GM18907 (cell line): Measurements from ENCODE around the gene HES5.

Experiments
- ATAC-seq: cut with Tn5 transposase; IDR thresholded peaks from one replicate; pipeline ENCODE4 v1.9.1; 2021; ENCODE audit warnings: mild to moderate bottlenecking, moderate library complexity; ENCODE audit not compliant: unreplicated experiment

Gene HES5

GRCh38 chr1:2517966-2518365, 12.1 kb downstream of the HES5 start:
- no peak for ATAC-seq

- ATAC-seq: no peak
Measured at GRCh38 chr1:2516946-2517345, 13.1 kb downstream of the HES5 start.

- ATAC-seq: no peak
Measured at GRCh38 chr1:2516124-2516523, 13.9 kb downstream of the HES5 start.

- ATAC-seq: no peak
Measured at GRCh38 chr1:2515763-2516080, 14.3 kb downstream of the HES5 start.

GRCh38 chr1:2514863-2515762, 14.9 kb downstream of the HES5 start:
- no peak for ATAC-seq

GRCh38 chr1:2513939-2514652, 16.0 kb downstream of the HES5 start:
- ATAC-seq: no peak

GRCh38 chr1:2512862-2513421, 17.1 kb downstream of the HES5 start:
- ATAC-seq: no peak

GRCh38 chr1:2510366-2511155, 19.5 kb downstream of the HES5 start:
- ATAC-seq: no peak

GRCh38 chr1:2509589-2509988, 20.5 kb downstream of the HES5 start:
- no peak for ATAC-seq

- ATAC-seq: no peak
Measured at GRCh38 chr1:2508751-2509150, 21.3 kb downstream of the HES5 start.

GRCh38 chr1:2508180-2508579, 21.9 kb downstream of the HES5 start:
- no peak for ATAC-seq

- ATAC-seq: no peak
Measured at GRCh38 chr1:2507744-2508155, 22.3 kb downstream of the HES5 start.

GRCh38 chr1:2506901-2507565, 23.0 kb downstream of the HES5 start:
- ATAC-seq: no peak

GRCh38 chr1:2506007-2506860, 23.8 kb downstream of the HES5 start:
- ATAC-seq: no peak

- no peak for ATAC-seq
Measured at GRCh38 chr1:2505461-2505994, 24.5 kb downstream of the HES5 start.

- ATAC-seq: no peak
Measured at GRCh38 chr1:2504949-2505272, 25.2 kb downstream of the HES5 start.

- no peak for ATAC-seq
Measured at GRCh38 chr1:2504225-2504948, 25.7 kb downstream of the HES5 start.

GRCh38 chr1:2503554-2504224, 26.4 kb downstream of the HES5 start:
- ATAC-seq: no peak
